GM12878 (cell line): Measurements from ENCODE around the gene ARL6IP1. TPM values are rescaled to one million over a fixed set of nuclear protein-coding genes. Genes with fewer than 3 reads are reported as not detected.

Experiments used
- ATF2 ChIP-seq: IDR thresholded peaks from 2 replicates; pipeline ENCODE4 v1.6.1; 2012; ENCODE audit warnings: low read length, inconsistent platforms
- BRCA1 ChIP-seq: IDR thresholded peaks from 2 replicates; pipeline ENCODE4 v1.6.1; 2011; ENCODE audit warnings: low read depth, low read length, improper control_type of control experiment
- CREB1 ChIP-seq: IDR thresholded peaks from 2 replicates; pipeline ENCODE4 v1.6.1; 2012; ENCODE audit warnings: low read depth, mild to moderate bottlenecking, inconsistent platforms
- ELK1 ChIP-seq: IDR thresholded peaks from 2 replicates; pipeline ENCODE4 v1.6.1; 2012; ENCODE audit warnings: low read depth, low read length, improper control_type of control experiment
- GATAD2B ChIP-seq: fragments of 450-650 bp; conservative IDR thresholded peaks from 2 replicates; pipeline ENCODE4 v1.6.1; 2017; ENCODE audit warnings: low read depth, mild to moderate bottlenecking, moderate library complexity
- HCFC1 ChIP-seq: fragments of 150-350 bp; IDR thresholded peaks from 2 replicates; pipeline ENCODE4 v1.6.1; 2014; ENCODE audit warnings: low read length
- HDAC2 ChIP-seq: fragments of 200-600 bp; sonication (generic); IDR thresholded peaks from 2 replicates; pipeline ENCODE4 v1.6.1; 2017
- JUND ChIP-seq: IDR thresholded peaks from 2 replicates; pipeline ENCODE4 v1.6.1; 2012; ENCODE audit warnings: low read depth, mild to moderate bottlenecking, low read length, improper control_type of control experiment, moderate library complexity
- MAX ChIP-seq: IDR thresholded peaks from 2 replicates; pipeline ENCODE4 v1.6.1; 2012; ENCODE audit warnings: low read depth, low read length, improper control_type of control experiment
- PBX3 ChIP-seq: IDR thresholded peaks from 2 replicates; pipeline ENCODE4 v1.6.1; 2011; ENCODE audit warnings: mild to moderate bottlenecking, low read depth, low read length, moderate library complexity; ENCODE audit not compliant: insufficient replicate concordance
- SKIL ChIP-seq: fragments of 450-650 bp; IDR thresholded peaks from 2 replicates; pipeline ENCODE4 v1.6.1; 2017; ENCODE audit warnings: mild to moderate bottlenecking, low read depth, inconsistent platforms; ENCODE audit not compliant: poor library complexity, severe bottlenecking
- SMAD1 ChIP-seq: fragments of 450-650 bp; IDR thresholded peaks from 2 replicates; pipeline ENCODE4 v1.6.1; 2018; ENCODE audit warnings: mild to moderate bottlenecking, low read depth; ENCODE audit not compliant: partially characterized antibody
- SUZ12 ChIP-seq: fragments of 200-600 bp; sonication (generic); IDR thresholded peaks from one replicate; pipeline ENCODE4 v1.6.1; 2018; ENCODE audit warnings: antibody characterized with exemption, mild to moderate bottlenecking; ENCODE audit not compliant: unreplicated experiment
- ZNF592 ChIP-seq: fragments of 450-650 bp; IDR thresholded peaks from 2 replicates; pipeline ENCODE4 v1.6.1; 2017; ENCODE audit warnings: mild to moderate bottlenecking, moderate library complexity
- polyA plus RNA-seq, 11 experiments: library from polyadenylated mRNA; depleted of rRNA in 4 of 11; unstranded in 6 of 11; stranded (reverse) in 5 of 11; fragments of >200 nt; fragmentation: Nextera tagmentation in 4 of 11; fragmentation: Illumina TruSeq in 1 of 11; extraction: Ambion mirVana in 4 of 11; extraction: Trizol in 1 of 11; gene quantifications; 1 replicate in 1 of 11; 2 replicates in 10 of 11; pipeline versions ENCODE4 v1.2.1 to v1.2.3, GENCODE V29; 2011 to 2016; ENCODE audit warnings: inconsistent platforms in 2 of 11, missing spikeins in 2 of 11, low read depth in 1 of 11
- total RNA-seq, 4 experiments: library from RNA; depleted of rRNA in 3 of 4; stranded (reverse); fragments of >200 nt in 3 of 4; fragmentation: Illumina TruSeq in 1 of 4; extraction: Trizol in 1 of 4; gene quantifications; 2 replicates each; pipeline versions ENCODE4 v1.2.1 to v1.2.3, GENCODE V29; 2013 to 2021

ARL6IP1 gene
- total and polyA plus RNA-seq, 10 of the 15 experiments (the other 5 are each of a cell fraction or from before 2014, with no cell fraction given) = 99.3 to 334 (median 197) TPM

- TF ChIP-seq PBX3 (no peak), ATF2 (no peak), CREB1 (peak; percentile 62), SUZ12 (no peak), MAX (peak; percentile 83), GATAD2B (peak; percentile 83), BRCA1 (peak; percentile 80), JUND (0 out of 2 replicates have a peak, but pooled peaks have one; percentile 6), SMAD1 (peak; percentile 79), HDAC2 (no peak), ELK1 (no peak), ZNF592 (0 out of 2 replicates have a peak, but pooled peaks have one; percentile 32), HCFC1 (peak; percentile 72), SKIL (no peak)
These were observed 11.3 kb downstream of the ARL6IP1 start, which contains the start of gene RPS15A (continued) for GRCh38 chr16:18789850-18790706.
